SK-N-SH treated with all-trans-retinoic acid at 6 μM for 48 hours (cell line): ENCODE measurements around the gene MEF2C.

Source experiments
- ESRRG ChIP-seq: fragments of 250-450 bp; sonication (Bioruptor Pico); IDR thresholded peaks from 2 replicates; pipeline ENCODE4 v1.6.1; 2021; ENCODE audit warnings: mild to moderate bottlenecking
- PPARA ChIP-seq: fragments of 250-450 bp; sonication (Bioruptor Pico); IDR thresholded peaks from 2 replicates; pipeline ENCODE4 v1.5.0; 2020; ENCODE audit warnings: mild to moderate bottlenecking, borderline replicate concordance
- TF ChIP-seq, protein P1 (sequence below): fragments of 250-450 bp; sonication (Bioruptor Pico); IDR thresholded peaks from 2 replicates; pipeline ENCODE4 v1.8.0; 2020; ENCODE audit warnings: mild to moderate bottlenecking, moderate library complexity, borderline replicate concordance

DNA sequence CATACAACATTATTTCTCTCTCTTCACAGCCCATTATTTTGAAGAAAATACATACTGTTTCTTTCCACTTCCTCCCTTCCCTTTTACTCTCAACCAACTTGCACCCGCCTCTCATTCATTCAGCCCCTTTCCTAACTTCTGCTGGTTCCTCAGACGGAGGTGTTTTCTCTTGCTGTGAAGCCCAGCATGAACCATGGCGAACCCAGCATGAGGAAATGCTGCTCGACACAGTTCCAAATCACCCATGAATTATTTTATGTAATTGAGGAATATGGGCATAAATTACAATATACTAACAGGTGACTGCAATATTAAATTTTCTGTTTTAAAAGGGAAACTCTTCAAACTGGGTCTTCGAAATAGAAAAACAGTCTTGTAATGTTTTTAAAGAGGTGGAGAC, 124.8 kb downstream of the MEF2C start:
- no peak for TF ChIP-seq ESRRG (CRISPR knock-in tag)
- TF ChIP-seq PPARA: no peak
- TF ChIP-seq, protein P1, sequence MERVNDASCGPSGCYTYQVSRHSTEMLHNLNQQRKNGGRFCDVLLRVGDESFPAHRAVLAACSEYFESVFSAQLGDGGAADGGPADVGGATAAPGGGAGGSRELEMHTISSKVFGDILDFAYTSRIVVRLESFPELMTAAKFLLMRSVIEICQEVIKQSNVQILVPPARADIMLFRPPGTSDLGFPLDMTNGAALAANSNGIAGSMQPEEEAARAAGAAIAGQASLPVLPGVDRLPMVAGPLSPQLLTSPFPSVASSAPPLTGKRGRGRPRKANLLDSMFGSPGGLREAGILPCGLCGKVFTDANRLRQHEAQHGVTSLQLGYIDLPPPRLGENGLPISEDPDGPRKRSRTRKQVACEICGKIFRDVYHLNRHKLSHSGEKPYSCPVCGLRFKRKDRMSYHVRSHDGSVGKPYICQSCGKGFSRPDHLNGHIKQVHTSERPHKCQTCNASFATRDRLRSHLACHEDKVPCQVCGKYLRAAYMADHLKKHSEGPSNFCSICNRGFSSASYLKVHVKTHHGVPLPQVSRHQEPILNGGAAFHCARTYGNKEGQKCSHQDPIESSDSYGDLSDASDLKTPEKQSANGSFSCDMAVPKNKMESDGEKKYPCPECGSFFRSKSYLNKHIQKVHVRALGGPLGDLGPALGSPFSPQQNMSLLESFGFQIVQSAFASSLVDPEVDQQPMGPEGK (CRISPR knock-in tag): no peak
